Measurements from ENCODE around the gene PCSK5.

DNA sequence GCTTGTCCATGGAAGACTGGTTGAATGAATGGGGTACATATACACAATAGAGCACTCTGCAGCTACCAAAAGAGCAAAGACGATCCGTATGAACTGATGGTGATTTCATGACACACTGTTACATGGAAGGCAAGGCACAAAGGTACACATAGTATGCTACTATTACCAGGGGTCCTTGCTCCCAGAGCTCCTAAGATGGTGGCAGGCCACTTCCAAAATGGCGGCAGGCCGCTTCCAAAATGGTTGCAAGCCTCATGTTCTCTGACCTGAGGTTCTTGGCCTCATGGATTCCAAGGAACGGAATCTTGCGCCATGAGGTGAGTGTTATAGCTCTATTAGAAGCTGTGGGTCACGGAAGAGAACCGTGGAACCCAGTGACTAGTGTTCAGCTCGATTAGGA lies 356.2 kb downstream of the PCSK5 start:
- TF ChIP-seq, protein P1, sequence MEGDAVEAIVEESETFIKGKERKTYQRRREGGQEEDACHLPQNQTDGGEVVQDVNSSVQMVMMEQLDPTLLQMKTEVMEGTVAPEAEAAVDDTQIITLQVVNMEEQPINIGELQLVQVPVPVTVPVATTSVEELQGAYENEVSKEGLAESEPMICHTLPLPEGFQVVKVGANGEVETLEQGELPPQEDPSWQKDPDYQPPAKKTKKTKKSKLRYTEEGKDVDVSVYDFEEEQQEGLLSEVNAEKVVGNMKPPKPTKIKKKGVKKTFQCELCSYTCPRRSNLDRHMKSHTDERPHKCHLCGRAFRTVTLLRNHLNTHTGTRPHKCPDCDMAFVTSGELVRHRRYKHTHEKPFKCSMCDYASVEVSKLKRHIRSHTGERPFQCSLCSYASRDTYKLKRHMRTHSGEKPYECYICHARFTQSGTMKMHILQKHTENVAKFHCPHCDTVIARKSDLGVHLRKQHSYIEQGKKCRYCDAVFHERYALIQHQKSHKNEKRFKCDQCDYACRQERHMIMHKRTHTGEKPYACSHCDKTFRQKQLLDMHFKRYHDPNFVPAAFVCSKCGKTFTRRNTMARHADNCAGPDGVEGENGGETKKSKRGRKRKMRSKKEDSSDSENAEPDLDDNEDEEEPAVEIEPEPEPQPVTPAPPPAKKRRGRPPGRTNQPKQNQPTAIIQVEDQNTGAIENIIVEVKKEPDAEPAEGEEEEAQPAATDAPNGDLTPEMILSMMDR (IDR thresholded peaks at IDR 0.05; ENCODE audit: insufficient read depth, low read length, poor library complexity, severe bottlenecking) = no peak
- no peak for TF ChIP-seq EZH2phosphoT487 (conservative IDR thresholded peaks at IDR 0.05; ENCODE audit: low read length)
